Fibroblast of peridontal ligament (primary cell): Measurements from ENCODE around the gene LRCH1.
A peak's percentile ranks its signal among the peaks of the same experiment; 100 is the strongest.

ENCODE experiments used
- DNase-seq: peaks from one replicate; pipeline ENCODE4 v3.0.0-alpha.2; 2010; ENCODE audit errors: extremely low read depth

The LRCH1 gene

DNA sequence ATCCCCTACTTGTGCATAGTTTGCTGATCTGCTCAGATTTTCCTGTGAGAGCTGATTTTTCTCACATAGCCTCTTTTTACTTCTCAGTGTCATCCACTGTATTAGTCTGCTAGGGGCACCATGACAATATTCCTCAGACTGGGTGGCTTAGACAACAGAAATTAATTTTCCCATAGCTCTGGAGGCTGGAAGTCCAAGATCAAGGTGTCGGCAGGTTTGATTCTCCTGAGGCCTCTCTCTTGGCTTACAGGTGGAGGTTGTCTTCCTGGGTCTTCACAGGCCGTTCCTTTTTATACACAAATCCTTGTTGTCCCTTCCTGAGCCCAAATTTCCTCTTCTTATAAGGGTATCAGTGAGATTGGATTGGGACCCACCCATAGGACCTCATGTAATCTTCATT is 9.2 kb downstream of the LRCH1 start:
- DNase-seq, result no peak

DNA sequence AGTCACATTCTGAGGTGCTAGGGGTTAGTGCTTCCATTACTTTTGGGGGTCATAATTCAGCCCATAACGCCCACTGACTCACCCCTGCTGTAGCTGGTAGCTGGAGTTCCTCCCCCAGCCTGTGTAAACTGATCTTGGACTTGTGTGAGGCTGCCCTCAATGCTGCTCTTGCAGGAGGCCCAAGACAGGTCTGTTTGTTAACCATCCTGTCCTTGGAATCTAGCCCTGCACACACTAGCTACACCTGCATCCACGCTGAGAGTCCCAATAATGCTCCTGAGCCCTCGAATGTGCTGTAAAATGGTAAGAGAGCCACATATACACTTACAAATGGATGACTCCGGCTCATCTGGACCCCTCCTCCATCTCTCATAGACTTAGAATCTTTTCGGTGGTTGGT is 9.6 kb downstream of the LRCH1 start:
- no peak for DNase-seq

DNA sequence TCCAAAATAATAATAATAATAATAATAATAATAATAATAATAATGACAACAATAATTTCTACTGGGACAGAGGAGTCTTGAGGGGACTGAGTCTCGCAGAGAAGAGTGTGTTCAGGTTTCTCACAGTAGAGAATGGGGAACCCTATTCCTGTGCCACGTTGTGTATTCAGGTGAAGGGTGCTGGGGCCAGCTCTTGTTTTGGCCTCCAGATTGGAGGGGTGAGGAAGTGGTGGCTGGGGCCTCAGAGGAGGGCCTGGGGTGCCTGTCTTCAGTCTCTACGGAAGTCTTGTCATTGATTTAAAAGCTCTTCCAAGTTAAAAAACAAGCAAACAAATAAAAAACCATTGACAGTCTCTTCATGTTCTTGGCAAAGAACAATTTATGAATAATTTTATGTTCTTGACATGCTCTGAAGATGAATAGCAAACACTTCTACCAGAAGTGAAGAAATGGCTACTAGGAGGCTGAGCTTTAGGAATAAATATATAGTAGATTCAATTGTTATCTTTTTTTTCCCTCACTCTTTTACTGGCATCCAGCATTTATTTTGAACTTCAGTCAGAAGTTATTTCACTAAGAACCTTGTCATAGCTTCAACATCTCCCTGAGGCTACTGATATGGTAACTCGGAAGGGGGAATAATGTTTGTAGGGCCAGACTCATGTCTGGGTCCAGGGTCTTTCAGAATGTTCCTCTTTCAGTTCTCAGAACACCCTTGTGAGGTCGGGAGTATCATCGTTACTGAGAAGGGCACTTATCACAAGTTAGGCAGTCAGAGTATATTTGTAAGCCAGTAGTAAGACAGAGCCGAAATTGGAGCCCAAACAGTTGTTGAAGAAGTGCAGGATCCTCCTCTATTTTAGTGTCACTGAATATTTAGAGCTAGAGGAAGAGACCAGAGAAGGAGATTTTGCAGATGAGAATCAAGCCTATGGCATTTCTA is 13.1 kb downstream of the LRCH1 start:
- no peak for DNase-seq

DNA sequence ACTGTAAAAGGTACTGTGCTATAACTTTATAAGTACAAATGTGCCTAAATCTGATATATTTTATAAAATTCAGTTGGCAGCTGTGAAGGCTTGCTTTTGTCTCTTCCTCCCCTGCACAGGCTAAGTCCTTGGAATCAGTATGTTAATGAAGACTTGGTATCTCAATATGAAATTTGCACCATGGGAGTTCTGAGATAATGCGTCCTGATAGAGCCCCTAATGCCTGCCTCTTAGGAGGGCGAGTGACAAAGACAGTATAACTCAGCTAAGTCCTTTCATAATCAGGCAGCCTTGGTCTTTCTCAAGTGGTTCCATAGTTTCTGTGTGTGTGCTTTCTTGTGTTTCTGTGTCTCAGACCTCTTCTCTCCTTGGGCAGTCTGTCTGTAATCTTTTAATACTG is 14.7 kb downstream of the LRCH1 start:
- DNase-seq, result no peak

DNA sequence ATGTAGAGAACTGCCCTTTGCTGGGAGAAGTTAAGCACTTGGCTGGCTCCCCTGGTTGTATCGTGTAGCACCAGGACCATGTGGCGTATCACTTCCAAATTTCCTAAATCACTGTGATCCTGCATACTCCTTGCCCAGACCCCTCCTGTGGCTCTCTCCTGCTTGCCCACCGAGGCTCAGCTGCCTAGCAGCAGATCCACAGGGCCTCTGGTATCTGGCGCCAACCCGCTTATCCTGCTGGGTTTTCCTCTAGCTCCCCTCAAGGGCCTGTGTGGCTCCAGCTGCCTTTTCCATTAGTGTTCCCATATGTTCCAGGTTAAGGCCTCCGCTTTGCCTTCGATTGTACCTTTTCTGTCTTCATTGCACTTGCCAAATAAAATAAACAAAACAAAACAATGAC is 16.5 kb downstream of the LRCH1 start:
- no peak for DNase-seq

DNA sequence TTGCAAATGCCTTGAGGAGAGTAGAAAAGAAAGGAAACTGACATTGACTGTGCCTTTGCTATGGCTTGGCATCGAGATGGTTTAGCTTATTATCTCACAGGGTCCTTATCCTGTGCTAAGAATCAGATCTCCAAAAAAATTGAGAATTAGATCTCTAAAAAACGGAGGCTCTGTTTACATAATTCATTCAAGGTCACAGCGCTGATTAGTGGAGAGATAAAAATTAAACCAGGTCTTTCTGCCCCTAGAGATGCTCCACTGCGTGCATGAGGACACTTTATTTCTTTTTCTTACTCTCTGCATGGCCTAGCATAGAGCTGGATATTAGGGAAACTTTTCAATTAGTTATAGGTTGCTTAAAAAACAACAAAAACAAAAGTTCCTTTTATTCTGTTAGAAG is 17.3 kb downstream of the LRCH1 start:
- no peak for DNase-seq

DNA sequence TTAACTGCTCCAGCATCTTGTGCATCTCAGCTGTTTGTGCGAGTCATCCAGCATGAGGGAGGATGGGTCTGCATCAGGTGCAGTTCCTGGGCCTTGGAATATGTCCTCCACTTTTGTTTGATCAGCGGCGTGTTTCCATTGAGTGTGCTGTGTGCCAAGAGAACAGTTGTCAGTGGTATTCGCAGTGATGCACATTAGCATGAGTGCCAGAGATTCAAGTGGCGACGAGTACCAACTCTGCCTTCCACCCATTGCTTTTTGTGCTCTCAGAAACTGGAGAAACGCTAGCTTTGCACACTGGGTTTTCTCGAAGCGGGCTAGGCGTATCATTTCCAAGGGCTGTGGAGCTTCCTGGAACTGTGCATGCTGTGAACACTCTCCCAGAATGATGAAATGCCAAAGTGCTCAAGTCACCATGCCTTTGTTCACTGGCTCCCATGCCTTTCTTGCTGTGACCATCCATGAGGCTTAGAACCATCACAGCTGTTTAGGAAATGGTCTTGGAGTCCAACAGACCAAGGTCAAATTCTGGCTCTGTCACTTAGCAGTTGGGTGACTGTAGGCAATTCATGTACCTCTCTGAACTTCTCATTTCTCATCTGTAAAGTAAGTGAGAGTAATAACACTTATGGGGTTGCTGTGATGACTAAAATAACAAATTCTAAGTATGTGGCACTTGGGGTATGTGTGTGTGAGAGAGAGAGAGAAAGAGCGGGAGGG is 18.4 kb downstream of the LRCH1 start:
- DNase-seq, result no peak

DNA sequence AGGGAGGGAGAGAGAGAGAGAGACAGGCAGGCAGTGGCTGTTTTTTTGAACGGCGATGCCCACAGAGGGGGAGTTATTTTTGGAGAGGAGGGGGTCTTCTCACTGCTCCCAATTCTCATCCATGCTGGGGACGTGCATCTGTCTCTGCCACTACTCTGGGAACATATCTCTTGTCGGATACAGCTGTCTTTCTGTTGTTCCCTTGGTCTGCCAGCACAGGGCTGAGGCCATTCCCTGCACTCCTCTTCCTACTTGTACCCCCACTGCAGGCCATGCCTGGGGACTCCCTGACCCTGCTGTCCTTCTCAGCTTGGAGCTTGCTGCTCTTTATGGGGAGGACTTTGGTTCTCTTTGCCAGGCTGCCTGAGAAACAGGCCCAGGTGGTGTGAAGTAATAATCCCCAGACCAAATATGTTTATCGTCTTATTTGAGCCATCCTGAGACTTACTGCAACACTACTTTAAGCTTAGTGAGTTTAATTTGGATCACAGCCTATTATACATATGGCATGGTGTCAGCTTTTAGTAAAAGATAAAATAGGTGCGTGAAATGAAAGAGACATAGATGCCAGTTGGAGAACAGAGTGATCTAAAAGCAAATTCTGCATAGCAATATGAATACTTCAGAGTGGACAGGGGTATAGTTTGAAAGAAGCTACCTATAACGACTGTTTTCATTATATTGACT is 19.1 kb downstream of the LRCH1 start:
- no peak for DNase-seq

DNA sequence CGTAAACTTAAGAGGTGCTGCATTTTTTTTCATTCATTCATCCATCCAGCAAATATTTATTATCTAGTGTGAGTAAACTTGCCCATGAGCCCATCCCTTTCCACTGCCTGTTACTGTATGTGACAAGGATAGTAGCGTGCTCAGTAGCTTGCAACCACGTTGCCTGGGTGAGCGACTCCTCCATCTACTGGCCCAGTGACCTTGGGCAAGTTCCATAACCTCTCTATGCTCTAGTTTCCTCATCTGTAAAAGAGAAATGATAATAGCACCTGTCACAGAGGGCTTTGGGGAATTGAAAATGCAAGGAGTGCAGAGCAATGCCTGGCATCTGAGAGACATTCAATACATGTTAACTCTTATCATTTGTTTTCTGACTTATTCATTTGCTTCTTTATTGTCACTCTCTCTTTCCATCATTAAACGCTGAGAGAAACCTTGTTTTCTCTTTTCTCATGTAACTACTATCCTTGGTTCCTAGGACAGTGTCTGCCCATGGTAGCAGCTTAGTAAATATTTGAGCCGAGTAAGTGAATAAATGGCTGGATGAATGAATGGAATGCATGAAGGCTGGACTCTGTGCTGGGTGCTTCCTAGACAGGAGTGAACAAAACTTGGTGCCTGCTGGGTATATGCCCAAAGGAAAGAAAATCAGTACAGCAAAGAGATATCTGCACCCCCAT is 19.9 kb downstream of the LRCH1 start:
- DNase-seq, result no peak

DNA sequence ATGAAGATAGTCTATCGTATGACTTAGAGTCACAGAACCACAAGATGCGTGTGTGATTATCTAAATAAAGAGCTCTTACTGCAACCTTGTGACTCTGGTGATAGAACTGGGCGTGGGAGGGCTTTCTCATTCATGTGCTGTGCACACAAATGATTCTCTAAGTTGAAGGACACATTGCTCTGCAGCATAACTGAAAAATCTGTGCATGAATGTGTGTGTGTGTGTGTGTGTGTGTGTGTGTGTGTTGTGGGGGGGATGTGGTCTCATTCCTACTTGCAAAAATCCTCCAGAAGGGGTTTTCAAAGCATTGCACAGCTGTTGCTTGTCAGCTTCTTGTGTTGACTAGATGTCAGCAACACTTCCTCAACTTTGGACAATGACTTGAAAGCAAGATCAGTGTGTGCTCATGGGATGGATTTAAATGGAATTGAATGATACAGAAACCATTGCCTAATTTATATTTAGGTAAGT is 22.4 kb downstream of the LRCH1 start:
- no peak for DNase-seq

DNA sequence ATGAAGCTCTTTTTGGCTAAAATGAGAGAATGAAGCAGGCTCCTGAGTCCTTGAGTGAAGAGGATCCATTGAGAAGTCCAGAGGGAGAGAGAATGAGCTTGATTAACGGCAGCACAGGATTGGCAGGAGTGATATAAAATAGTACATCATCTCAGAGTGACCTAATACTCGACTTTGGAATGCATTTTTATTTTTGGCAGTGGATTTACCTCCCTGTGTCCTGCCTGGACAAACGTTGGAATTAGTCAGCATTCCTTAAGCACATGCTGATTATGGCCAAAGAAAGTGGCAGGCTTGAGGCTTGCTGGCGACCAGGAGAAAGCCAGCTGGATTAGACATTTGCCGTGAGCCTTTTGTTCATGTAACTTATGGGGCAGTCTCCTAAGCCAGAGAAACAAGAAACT is 22.9 kb downstream of the LRCH1 start:
- peak; percentile 89 for DNase-seq

DNA sequence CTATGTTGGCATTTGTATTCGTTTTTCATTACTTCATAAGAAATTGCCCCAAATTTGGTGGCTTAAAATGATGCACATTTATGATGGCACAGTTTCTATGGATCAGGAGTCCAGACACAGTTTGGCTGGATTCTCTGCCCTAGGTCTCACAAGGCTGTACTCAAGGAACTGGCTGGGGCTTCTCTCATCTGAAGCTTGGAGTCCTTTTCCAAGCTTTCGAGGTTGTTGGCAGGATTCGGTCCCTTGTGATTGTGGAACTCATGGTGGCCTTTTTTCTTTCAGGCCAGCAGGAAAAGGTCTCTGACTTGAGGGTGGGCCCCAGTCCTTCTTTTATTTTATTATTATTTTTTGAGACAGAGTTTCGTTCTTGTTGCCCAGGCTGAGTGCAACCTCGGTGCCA is 23.8 kb downstream of the LRCH1 start:
- DNase-seq, result no peak

DNA sequence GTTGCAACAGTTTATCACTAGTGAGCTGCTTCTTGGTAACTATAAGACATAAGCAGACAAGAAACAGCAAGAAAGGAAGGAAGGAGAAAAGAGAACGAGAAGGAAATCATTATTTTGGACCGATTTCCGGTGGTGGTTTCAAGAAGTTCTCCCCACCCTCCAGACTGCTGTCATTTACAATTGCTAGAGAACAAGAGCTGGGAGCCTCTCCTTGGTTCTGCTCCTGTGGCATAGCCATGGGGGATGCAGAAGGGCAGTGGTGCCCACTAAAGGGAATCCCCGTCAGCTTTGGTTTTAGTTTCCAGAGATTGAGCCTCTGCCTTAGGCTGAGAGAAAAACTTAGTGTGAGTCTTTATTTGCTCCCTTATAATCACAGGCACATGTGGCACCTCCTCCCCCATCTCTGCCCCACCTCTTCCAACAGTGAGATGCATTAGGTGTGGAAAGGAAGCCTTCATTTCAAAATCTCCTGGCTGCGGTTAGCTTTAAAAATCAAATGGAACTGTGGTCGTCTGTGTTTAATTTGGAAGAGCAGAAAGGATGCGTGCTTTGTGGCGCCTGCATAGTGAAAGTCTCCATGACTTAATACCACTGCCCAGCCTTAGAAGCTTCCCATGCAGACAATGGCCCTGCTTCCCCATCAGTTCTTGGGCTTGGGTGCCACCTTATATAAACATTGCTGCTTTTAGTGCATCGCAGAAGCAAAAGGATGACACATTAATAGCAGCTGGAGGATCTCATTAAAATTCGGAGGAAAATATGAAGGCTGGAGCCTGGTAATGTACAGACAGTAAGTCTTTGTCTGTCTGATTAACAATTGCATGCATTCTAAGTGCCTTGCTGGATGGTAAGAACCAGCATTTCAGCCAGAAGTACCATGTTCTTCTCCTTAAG is 25.0 kb downstream of the LRCH1 start:
- no peak for DNase-seq

DNA sequence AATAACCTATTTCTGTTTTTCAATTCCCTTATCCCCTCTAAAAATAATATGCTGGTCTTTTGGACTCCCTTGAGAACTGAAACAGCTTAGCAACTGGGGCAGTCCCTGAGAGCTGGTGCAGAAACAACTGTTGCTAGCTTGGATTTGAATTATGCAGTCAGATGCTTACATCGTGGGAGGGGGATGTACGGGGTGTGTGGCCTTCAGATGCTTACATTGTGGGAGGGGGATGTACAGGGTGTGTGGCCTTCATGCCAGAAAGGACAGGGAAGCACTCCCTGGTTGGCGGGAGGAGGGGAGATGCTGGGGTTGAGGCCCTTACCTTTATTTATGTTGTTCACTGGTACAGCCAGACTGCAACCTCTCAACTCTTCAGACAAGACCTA is 25.6 kb downstream of the LRCH1 start:
- DNase-seq, result no peak

DNA sequence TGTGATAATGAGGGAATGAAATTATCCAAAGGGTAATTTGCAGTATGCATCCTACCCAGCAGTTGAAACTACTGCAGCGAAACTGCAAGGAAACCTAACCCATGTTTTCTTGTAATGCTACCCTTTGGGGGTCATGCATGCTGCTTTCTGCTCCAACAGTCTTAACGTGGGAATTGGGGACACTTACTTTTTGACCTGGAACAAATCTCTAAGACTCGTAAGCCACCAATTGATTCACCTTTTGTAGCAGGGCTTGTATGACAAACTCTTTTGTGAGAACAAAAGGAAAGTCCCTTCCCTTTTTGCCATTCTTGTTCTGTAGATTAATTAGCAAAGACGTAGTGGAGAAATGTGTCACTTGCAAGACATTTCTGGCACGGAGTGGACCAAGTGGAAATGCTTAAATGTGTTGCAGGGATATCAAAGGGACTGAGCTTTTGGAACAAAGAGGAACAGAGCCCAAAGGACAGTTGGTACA is 27.4 kb downstream of the LRCH1 start:
- DNase-seq, result no peak

DNA sequence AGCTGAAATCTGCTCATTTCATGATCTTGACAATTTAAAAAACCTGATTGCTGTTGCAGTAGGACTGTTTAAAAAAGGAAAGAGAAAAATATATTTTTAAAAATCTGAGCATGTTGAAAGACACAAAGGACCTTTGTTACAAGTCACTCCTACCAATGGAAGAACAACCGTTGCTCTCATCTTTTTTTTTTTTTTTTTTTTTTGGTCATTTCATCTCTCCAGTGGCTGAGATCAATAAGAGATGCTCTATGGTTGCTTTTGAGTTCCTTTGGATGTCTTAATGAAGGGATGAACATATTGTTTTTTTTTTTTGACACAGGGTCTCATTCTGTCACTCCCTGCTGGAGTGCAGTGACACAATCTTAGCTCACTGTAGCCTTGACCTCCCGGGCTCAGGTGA is 29.2 kb downstream of the LRCH1 start:
- DNase-seq, result no peak

DNA sequence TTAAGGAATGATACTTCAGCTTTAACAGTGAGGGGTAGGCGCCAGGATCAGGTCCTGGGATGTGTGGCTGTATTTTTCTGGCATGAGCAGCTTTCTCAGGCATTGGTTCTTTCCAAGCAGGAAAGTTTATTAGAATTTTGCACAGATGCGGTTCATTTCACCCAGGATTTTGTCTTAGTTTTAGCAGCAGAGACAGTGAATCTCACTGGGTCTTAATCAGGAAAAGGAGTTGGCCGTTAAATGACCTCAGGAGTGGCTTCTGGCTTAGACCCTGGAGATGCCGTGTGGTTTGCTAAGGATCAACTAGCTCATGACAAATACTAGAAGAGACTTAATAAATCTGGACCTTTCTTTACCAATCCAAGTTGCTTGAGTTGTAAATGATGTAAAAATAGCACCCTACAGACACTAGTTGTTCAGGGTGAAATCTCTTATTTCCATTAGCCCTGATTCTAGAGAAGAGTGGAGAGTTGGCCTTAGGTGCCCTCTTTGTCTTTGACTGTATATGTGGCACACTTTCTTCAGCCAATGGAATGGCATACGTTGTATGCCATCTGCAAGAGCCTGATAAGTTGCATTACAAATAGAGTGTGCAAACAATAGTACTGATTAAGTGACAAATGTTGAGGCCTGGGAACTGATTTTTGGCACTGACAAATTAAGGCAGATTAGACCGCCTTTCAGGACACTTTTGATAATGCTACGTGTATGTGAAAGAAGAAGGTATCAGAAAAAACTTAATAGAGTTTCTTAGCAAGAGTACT is 34.0 kb downstream of the LRCH1 start:
- DNase-seq, result no peak

DNA sequence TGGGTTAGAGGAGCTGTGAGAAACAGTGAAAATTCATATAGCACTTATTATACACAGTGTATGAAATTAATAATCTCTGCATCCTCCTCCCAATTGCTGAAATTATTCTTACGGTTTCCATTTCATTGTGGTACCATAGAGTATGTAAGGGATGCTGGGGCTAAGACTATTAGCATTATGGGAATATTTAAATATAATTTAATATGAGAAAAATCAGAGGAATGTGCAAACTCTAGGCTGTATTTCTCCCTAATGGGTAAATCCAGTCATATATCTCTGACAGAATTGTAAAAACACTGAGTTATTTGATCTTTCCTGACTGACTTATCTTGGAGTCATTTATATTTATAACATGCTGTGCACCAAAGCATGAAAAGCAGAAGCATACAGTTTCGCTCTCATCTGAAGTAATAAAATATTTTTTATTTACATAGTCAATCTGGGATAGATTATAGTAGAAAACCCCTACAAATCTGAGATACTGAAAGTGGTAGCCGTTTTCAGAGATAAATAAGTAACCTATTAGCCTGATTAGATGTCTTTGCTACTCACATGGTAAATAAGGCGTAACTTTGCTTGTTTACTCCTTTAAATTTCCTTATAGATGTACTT is 34.9 kb downstream of the LRCH1 start:
- DNase-seq, result no peak

DNA sequence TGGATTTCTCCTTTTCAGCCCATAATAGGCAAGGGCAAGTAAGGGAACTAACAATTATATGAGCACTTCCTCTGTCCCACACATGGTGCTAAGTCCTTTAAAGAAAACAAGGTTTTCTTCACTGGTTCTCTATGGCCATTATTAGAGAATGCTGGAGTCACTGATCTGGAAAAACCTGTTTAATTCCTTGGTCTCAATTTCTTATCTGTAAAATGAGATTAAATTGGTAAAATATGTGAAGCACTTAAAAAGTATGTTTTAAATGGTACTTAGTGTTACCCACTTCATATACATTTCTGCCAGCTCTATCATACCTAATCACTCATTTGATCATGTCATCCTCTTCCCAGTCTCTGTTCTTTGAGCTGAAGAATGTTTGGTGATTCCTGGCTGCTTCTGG is 39.4 kb downstream of the LRCH1 start:
- DNase-seq, result no peak

DNA sequence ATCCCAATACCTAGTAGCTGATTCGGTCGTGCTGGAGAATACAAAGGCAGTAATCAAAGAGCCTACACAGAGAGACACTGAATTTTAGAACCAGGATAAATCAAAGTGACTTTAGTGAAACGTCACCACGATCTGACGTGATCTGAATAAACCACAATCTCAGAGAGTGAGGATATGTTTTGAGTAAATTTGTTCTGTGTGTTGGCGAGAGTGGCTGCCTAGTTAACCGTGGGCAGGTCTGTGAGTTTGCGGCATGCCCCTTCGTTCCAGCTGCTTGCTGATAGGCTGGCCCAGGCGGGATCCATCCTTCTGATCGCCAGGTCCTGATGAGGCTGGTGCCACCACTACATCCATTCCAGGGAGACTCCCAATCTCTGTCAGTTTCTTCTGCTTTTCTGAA is 40.4 kb downstream of the LRCH1 start:
- no peak for DNase-seq
